Measurements from ENCODE around the gene VAV2.

The VAV2 gene

DNA sequence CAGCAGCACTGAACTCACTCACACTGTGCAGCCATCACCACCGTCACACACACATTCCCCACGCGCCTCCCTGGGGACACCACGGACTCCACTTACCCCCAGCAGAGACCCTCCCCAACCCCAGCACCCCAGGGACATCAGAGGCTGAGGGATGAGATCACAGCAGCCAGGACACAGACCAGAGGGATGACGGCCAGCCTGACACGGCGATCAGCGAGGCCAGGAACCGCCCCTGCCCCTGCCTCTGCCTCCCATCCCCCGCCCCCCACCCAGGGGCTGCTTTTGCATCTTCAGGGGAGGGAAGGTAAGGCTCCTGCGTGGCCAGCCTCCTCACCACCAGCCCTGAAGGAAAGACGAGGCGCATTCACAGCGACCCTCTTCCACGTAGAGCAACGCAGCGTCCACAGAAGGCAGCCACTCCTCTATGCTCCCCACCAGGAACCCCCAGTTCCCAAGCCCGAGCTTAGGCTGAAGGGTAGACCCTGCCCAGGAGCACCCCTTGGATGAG, 104.5 kb downstream of the VAV2 start:
- no peak for DNase-seq
- intact Hi-C loops (cut with DNase I) = no loop called here

DNA sequence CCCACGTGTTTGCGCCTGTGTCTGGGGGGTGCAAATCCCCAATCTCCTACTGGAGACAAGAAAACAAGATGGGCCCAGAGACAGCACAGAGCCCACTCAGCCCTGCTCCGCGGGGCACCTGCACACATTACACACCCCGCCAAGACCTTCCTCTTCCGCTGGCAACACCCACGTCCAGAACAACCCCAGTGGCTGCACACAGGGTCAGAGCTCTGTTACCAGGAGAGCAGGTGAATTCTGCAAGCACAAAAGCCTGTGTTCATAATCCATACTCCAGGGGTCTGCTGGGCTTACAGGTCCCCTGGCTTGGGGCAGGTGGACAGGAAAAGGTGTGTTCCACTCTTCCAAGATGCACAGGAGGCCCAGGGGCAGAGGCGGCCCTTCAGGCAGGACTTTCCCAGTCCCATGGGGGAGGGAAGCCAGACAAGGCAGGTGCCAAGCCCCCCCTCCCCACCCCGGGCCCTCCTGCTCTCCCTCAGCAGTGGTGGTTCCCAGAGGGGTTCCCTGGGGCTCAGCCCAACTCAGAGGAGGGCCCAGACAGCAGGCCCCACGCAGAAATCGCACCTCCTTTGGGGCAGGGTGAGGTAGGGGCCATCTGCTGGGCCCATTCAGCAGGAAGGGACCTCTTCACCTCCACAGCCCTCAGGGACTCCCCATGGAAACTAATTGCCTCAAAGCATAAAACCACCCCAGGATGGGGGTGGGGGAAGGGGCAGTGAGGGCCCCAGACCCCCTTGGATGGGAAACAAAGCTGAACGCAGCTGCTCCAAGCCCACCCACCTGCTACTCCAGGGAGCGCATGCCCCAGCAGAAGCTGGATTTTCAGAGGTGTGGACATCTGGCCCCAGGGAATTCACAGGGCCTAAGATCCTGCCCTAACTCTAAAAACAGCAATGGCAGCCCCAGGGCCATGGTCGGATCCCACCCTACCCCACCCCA, 105.3 kb downstream of the VAV2 start:
- intact Hi-C loops (cut with DNase I) = no loop called here
- no peak for DNase-seq

DNA sequence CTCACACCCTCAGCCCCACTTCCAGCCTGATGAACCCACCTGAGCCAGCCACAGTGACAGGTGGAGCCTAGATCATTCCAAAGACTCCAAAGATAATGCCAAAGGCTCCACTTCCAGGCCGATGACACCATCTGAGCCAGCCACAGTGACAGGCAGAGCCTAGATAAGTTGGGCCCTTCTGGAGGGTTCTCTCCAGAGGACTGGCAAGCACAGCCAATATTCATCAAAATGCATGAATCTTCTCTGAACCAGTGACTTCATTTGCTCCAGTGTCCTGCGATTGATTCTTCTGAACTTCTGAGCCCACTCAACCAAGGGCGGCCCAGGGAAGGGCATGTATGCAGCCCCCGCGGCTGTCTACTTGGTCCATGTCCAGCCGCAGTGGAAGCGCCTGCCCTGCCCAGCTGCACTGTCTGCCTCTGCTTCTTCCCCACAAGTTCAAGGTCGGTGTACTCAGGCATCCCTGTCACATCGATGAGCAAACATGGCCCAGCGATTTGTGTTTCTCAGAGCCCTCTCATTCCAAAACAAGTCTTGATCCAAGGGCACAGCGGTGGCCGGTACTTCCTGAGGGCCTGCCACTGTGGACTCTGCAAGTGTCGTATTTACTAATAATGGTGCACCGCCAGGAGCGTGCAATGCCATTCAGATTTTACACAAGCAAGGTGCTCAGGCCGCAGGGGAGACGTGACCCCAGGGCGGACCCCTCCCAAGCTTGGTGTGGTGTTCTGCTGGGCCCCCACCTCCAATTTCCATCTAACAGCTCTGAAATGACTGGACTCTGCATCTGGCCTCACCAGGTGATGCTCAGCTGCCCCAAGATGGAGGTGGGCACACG, 107.0 kb downstream of the VAV2 start:
- no peak for DNase-seq
- intact Hi-C loops (cut with DNase I) = no loop called here

DNA sequence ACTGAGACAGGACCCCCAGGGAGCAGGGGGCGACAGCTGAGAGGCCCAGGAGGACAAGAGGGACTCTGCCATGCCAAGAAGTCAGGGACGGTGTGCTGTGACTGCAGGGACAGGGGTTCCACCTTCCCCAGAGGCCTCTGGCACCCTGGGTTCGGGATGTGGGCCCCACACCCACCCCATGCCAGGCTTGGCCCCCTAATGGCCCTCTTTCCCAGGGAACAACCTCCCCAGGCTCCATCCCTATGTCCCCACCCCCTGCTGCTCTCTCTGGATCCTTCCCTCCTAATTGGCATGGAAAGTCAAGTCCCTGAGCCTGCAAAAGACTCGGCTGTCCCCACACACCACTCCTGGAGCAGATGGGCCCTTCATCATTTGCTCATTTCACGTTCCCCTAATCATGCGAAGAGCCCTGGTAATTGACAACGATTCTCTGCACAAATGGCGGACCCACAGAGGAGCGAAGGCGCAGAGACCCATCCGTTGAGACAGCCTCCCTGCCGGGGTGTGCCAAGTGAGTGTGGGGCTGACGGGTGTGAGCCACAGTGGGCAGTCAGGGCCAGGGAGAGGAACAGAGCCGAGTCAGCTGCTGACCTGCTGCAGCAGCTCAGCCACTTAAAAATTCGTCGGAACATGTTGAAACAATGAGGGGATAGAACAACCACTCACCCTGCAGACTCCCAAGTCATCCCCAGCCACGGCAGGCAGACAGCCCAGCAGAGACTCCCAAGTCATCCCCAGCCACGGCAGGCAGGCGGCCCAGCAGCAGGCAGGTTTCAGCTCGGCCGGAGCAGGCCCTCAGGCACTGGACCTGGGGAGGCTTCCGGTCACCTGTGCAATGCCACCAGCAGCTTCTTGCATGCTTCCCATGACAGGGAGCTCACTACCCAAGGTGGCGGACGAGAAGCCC, 109.0 kb downstream of the VAV2 start:
- intact Hi-C loops (cut with DNase I) = no loop called here

DNA sequence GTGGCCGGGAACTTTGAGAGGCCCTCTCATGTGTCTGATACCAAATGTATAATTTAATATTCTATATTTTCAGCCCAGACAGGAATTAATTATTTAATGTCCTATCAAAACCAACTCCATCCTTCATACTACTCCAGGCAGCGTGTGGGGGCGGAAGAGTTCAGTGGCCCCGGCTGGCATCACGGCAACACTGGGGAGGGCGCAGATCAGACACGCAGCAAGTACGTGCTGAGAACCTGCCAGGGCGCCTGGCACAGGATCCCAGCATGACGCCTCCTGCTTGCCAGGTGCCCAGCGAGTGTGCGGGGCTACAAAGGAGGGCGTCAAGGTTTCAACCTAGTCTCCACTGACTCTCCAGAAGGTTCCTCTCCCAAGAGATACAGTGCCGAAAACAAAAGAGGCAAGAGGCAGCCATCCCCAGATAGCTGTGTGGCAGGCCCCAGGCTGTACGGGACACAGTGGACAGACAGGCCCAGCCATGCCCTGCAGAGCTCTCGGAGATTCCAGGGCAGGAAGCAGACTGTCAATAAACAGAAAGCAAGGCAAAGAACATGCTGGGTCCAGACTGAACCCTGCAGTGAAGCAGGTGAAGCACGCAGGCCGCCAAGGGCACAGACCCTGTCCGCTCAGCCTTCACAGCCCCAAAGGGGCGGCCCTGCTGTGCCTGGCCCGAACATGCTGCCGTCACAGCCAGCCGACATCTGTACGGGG, 110.3 kb downstream of the VAV2 start:
- intact Hi-C loops (cut with DNase I) = no loop called here
- DNase-seq = no peak

More for the DNA sequence above, 109.0 kb downstream of the VAV2 start:
- no peak for DNase-seq

DNA sequence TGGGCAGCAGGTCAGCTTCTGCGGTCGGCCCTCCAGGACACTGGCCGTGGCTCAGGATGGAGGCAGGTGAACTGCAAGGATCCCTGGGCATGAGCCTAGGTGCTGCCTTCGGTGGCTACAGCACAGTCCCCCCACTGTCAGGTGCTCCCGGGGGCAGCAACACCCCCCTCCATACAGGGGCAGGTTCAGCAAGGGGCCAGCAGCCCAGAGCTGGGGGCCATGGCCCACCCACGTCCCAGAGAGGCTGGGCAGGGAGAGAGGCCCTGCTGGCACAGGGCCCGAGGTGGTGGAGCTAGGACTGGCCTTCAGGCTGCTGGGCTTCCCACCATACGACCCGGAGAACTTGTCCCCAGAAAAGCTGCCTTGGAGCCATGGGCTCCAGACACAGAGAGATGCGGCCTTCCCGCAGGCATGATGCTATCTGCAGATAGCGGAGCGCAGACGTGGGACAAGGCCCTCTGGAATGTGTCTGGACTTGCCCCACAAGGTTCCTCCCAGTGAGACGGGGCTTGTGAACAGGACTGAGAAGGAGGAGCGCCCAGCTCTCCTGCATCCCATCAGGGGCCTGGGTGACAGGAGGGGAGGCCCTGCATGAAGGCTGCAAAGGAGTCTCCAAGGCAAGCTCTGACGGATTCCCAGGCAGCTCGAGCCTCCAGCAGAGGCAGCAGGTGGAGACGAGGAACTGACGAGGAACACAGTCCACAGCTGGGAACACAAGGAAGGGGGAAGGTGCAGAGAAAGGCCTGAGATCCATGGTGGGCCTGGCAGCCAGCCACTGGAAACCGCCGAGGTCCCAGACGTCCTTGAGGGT, 111.1 kb downstream of the VAV2 start:
- intact Hi-C loops (cut with DNase I) = no loop called here
- no peak for DNase-seq

DNA sequence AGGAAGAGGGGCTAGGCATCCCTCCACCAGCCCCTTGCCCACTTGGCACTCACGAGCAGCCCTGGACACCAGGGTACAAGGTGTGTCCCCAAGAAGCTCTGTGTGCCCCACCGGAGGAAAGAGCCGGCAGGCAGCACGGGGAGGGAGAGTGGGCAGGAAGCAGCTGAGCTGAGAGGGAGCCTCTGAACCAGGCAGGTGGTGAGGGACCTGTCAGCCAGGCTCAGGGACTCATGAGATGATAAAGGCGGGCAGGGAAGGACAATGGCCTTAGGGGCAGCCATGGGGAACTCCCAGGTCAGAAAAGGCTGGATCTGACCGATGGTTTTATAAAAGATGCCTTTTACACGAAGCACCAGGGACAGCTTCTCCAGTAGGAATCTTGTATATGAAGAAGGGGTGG, 112.0 kb downstream of the VAV2 start:
- intact Hi-C loops (cut with DNase I) = no loop called here
- no peak for DNase-seq

DNA sequence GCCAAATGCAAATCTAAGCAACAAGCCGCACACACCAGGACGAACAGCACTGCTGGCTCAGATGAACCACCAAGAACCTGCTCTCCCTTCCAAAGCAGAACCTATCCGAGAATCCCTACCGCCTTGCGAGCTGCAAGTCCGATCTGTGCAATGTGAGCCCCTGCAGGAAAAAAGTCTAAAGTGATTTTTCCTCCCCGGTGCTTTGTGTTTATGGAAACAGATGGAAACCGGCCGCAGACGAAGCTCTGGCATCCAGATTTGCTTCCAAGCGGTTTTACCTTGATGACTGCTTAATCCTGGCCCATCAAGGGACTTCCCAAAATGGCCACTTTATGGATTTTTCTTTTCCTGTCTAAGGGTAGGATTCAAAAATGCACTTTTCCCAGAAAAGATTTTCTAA, 112.5 kb downstream of the VAV2 start:
- intact Hi-C loops (cut with DNase I) = no loop called here
- no peak for DNase-seq

DNA sequence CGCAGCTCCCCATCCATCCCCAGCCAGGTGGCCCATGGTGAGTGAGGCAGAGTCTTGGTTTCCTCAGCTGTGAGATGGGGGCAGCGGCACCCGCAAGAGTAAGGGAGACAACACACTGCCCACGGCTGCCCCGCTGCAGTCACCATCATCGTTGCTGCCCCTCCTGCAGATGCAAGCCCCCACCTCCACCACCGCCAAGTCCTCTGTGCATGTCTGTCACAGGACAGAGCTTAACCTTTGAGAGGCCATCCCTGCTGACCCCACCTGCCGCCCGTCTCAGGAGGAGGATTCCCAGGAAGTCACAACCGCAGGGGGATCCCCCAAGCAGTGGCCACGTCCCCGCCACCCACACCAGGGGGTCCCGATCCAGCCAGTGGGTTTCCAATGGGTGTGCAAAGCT, 113.7 kb downstream of the VAV2 start:
- no peak for DNase-seq
- intact Hi-C loops (cut with DNase I) = no loop called here

DNA sequence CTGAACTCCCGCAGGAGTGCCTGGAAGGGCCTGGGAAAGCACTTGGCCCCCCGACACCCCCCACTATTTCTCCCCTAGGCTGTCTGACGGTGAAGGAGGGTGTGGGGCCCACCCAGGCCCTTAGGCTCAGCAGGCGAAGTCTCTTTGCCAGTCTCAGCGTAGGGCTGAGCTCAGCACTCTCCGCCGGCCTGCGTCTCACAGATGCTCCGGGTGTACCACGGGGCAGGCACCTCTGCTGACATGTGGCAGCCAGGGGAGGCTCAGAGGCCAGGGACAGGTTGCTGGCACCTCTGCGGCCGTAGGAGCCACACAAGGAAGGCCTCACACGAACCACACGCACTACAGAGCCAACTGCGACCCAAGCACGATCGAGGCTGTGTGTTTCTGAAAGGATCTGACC, 114.2 kb downstream of the VAV2 start:
- DNase-seq = no peak
- intact Hi-C loops (cut with DNase I) = no loop called here

DNA sequence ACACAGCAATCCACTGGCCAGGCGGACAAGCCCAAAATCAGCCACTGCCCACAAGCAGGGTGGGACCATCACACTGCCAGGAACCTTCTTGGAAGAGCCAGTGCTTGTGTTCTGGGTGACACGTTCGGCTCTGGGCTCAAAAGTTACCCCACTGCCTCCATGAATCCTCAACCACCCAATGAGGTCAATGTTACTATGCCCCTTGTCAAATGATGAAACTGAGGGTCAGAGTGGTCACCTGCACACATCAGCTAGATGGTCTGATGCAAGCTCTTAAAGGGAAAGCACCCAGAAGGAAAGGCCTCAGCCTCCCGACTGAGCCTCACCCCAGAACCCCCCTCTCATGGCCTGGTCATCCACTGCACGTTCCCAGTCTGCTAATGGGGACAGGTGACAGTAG, 114.8 kb downstream of the VAV2 start:
- intact Hi-C loops (cut with DNase I) = no loop called here
- no peak for DNase-seq

DNA sequence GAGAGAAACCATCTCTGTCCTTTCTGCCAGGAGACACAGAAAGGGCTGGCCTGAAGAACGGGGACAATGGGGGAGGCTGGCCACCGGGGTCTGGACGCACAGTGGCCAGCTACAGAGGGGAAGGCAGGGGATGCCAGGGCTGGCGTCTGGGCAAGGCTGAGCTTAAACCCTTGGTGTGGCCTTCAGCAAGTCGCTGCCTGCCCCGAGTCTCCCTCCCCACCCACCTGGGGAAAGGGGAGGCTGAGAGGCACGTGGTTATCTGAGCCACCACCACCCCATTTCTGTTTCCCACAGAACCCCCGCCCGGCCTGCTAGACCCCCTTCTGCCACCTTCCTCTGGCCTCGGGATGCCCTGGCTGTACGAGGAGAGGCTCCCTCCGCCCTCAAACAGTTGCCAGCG, 115.3 kb downstream of the VAV2 start:
- intact Hi-C loops (cut with DNase I) = no loop called here
- no peak for DNase-seq

DNA sequence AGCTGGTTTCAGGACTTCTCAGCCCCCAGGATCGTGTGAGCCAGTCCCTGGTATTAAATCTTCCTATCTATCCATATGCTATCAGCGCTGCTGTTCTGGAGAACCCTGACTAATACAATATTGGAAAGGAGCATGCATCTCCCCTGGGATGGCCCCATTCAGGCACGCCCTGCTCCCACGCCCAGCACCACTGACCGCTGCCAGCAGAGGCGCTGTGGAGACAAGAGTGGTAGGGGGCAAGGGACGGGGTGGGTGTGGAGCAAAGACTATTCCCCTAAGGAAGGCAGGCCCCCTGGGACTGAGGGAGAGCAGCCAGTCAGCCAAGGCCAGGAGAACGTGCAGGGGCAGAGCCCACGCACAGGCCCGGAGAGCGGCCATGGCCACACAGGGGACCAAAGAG, 116.0 kb downstream of the VAV2 start:
- DNase-seq = no peak
- intact Hi-C loops (cut with DNase I) = no loop called here

DNA sequence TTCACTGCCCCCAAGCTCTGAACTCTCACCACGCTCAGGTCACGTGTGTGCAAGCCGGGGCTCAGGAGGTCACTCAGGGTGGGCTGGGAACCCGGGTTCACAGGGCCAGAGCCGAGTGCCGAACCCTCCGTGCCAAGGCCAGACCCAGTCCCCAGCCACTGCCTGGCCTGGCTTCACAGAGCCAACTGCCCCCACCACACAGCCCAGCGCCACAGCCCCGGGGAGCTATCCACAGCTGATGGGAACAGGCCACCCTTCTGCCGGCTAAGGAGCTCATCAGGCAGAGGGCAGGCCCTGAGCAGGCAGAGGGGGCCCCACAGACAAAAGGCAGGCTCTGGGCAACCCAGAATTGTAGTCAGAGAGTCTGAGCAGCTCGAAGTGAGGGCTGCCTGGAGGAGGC, 117.0 kb downstream of the VAV2 start:
- intact Hi-C loops (cut with DNase I) = no loop called here
- no peak for DNase-seq

DNA sequence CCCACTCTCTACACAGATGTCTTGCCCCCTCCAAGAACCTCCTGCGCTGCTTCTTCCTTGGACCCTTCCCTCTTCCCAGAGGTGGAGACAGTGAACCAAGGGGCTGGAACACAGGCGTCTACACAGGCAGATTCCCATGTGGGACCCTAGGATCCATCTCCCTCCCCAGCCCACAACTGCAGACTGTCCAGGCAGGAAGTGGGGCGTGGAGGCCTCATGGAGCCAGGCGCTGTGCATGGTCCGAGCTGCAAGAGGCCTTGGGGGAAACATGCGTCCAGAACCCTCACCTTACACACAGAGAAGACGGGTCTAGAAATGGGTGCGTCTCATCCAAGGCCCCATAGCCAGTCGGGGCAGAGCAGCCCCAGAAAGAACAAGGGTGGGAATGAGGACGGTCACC, 117.5 kb downstream of the VAV2 start:
- intact Hi-C loops (cut with DNase I) = no loop called here
- DNase-seq = no peak

DNA sequence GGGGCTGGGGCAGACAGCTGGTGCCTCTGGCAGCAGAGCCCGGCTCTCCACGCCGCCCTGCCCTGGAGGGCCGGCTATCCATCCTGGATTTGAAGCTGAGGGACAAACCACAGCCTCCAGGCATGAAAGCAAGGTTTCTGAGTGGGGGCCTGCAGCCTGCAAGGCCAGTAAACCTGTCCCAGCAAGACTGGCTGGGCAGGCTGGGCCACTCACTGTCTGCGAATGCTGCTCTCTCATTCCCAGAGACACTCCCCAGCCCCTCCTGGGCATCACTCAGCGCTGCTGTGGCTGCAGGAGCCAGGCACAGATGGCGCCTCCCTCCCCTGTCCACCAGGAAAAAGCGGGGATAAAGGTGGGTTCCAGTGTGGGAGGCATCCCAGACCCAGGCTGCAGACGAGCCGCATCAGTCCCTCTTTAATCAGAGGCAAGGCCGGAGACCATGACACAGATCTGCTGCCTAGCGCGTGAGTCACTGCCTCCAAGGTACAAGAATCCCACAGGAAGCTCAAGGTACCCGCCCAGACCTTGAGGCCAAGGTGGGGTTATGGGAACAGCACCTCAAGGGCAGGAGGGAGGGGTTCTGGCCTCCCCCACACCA, 118.0 kb downstream of the VAV2 start:
- no peak for DNase-seq
- intact Hi-C loops (cut with DNase I) = no loop called here

DNA sequence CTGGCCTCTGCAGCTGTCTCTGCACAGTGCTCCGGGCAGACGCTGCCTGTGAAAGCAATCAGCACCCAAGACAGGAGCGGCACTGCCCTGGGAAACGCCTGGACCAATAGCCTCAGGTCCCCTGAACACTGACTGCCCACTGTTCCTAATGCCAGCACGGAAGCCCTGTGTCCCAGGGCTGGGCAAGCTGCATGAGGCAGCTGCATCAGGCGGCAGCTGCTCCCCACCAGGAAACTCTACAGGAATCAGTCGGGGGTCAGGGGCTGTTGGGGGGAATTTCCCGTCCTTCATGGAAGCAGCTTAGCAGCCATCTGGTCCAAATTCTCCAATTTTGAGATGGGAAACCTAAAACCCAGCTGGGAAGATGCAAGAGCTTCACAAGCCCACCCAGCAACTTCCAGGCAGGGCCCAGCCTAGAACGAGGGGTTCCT, 118.6 kb downstream of the VAV2 start:
- DNase-seq = peak in 2 of 10 donors; percentile 23 to 89
- intact Hi-C loops (cut with DNase I) = no loop called here

DNA sequence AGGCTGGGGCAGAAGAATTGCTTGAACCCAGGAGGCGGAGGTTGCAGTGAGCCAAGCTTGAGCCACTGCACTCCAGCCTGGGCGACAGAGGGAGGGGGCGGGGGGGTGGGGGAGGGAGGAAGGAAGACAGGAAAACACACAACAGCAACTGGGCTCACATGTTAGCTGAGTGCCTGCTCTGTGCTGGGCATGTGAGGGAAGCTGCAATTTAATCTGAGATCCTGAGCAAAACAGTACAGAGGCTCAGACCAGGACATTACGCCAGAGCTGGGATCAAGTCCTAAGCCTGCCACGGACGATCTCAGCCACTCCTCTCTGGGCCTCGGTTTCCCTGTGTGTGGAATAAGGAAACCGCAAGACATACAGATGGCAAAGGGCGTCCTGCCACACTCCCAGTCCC, 119.1 kb downstream of the VAV2 start:
- DNase-seq = no peak
- intact Hi-C loops (cut with DNase I) = no loop called here
